Prostate gland (tissue), 2 donors: Measurements from ENCODE around the gene NPEPL1. TPM values are rescaled to one million over a fixed set of nuclear protein-coding genes. Genes with fewer than 3 reads are reported as not detected.

Source experiments
- DNase-seq: peaks from one replicate; pipeline ENCODE4 v3.0.0-alpha.2; 2019; ENCODE audit warnings: low spot score
- H3K27ac ChIP-seq, 2 donors: fragments of 200-600 bp; sonication (generic); 2 replicates each; pipeline ENCODE4 v1.5.1; 2017 to 2019
- H3K27me3 ChIP-seq: fragments of 200-600 bp; sonication (generic); replicated peaks from 2 replicates; pipeline ENCODE4 v1.5.1; 2019; ENCODE audit not compliant: insufficient read depth
- H3K36me3 ChIP-seq, 2 donors: fragments of 200-600 bp; sonication (generic); 1 replicate in 1 of 2; 2 replicates in 1 of 2; pipeline versions ENCODE4 v1.5.1 to v1.8.1; 2017 to 2019
- H3K4me1 ChIP-seq: fragments of 200-600 bp; sonication (generic); replicated peaks from 2 replicates; pipeline ENCODE4 v1.5.1; 2019
- H3K4me3 ChIP-seq, 2 donors: fragments of 200-600 bp; sonication (generic); 2 replicates each; pipeline ENCODE4 v1.5.1; 2017 to 2019
- H3K9me3 ChIP-seq: fragments of 200-600 bp; sonication (generic); 2 replicates; pipeline ENCODE4 v1.5.1; 2017
- CTCF ChIP-seq, 4 experiments: fragments of 200-600 bp in 2 of 4; fragments of 450-650 bp in 2 of 4; sonication (generic) in 2 of 4; IDR thresholded peaks; 1 replicate in 3 of 4; 2 replicates in 1 of 4; pipeline ENCODE4 v1.5.1; 2016 to 2019; ENCODE audit warnings: antibody characterized with exemption in 4 of 4, mild to moderate bottlenecking in 2 of 4, moderate library complexity in 2 of 4
- POLR2A ChIP-seq: fragments of 450-650 bp; IDR thresholded peaks from one replicate; pipeline ENCODE4 v1.6.1; 2016; ENCODE audit warnings: antibody characterized with exemption, mild to moderate bottlenecking
- POLR2AphosphoS5 ChIP-seq: sonication (generic); formaldehyde crosslinking; IDR thresholded peaks from one replicate; pipeline ENCODE4 v1.6.1; 2017; ENCODE audit warnings: antibody characterized with exemption
- WGBS: methylation state at CpG from one replicate; pipeline ENCODE4 v1.1.5; 2018; 5-methylcytosine and 5-hydroxymethylcytosine counted together
- intact Hi-C: fragments of 100-400 bp; cut with DNase I; formaldehyde crosslinking; loops from one replicate; pipeline ENCODE4 v1.14.2; 2022
- total RNA-seq, 2 donors: library from RNA; depleted of rRNA; stranded (reverse); fragments of >200 nt; gene quantifications; one replicate each; pipeline ENCODE4 v1.1.0, GENCODE V29; 2016

The NPEPL1 gene
- total RNA-seq, 2 donors from 2014 or later: 25.7 to 63.1 TPM

DNA sequence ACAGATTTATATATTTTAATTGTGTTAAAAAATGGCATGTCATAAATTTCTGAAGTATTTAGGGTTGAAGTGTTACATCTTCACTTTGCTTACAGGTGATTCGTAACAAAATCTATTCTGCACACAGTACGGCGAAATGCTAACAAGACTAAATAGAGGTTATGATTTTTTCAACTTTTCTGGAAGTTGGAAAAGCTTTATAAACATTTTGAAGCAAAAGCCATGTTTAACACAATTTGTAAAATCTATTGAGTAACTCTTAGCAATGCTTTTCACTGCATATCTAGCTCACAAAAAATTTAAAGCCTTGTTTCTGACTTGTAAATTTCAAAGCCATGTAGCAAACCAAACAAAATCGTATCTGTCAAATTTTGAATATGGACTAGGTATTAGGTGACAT is 38.3 kb upstream of the NPEPL1 start:
- 73% methylated on average over 4 of the region's 4 CpGs for WGBS
- no peak for TF ChIP-seq POLR2A
- no peak for TF ChIP-seq CTCF (IDR thresholded peaks at IDR 0.05)
- TF ChIP-seq POLR2AphosphoS5: no peak
- no peak for DNase-seq
- Histone ChIP-seq H3K4me3 (no peak overlapping the region), H3K36me3 (no peaks in the 10 kb centered on the region), H3K4me1 (peaks cover 19% of the 10 kb centered on the region), H3K27ac (no peak overlapping the region), H3K27me3 (no peaks in the 10 kb centered on the region), H3K9me3 (no peaks in the 10 kb centered on the region)
- intact Hi-C loops: loop anchor here (5.0 kb wide), 2 partner anchors 172 to 417 kb away; no protein-coding TSS in a partner anchor

GRCh38 chr20:58655328-58656107 is 37.1 kb upstream of the NPEPL1 start:
- Histone ChIP-seq H3K4me3 (no peak overlapping the region), H3K27ac (no peak overlapping the region), H3K4me1 (peaks cover 21% of the 10 kb centered on the region), H3K27me3 (no peaks in the 10 kb centered on the region), H3K9me3 (no peaks in the 10 kb centered on the region), H3K36me3 (no peaks in the 10 kb centered on the region)
- TF ChIP-seq CTCF (IDR thresholded peaks at IDR 0.05) (no peak), POLR2A (no peak), POLR2AphosphoS5 (no peak)
- DNase-seq: no peak
- 60% methylated on average over 6 of the region's 6 CpGs for WGBS
- intact Hi-C loops: no loop called here

DNA sequence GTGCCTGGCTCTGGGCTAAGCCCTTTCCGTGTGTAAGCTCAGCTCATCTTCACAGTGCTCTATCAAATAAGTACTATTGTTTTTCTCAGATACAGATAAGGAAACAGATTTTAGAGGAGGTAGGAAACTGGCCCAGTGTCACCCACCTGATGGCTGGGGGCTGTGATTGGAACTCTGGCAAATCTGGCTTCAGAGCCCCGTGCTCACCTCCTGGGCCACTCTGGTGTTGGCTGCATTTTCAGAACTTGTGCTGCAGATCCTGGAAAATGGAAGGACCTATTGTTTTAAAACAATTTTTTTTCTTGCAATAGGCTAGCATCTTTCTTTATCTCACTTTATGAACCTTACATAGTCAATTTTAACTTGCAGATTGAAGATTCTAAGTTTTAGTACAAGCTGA is 35.8 kb upstream of the NPEPL1 start:
- no peak for DNase-seq
- Histone ChIP-seq H3K27me3 (no peaks in the 10 kb centered on the region), H3K27ac (no peak overlapping the region), H3K9me3 (no peaks in the 10 kb centered on the region), H3K4me1 (peaks cover 21% of the 10 kb centered on the region), H3K36me3 (no peaks in the 10 kb centered on the region), H3K4me3 (no peak overlapping the region)
- TF ChIP-seq POLR2A (no peak), CTCF (IDR thresholded peaks at IDR 0.05) (no peak), POLR2AphosphoS5 (no peak)
- intact Hi-C loops: no loop called here
- WGBS: 20% methylated on average over 2 of the region's 2 CpGs

DNA sequence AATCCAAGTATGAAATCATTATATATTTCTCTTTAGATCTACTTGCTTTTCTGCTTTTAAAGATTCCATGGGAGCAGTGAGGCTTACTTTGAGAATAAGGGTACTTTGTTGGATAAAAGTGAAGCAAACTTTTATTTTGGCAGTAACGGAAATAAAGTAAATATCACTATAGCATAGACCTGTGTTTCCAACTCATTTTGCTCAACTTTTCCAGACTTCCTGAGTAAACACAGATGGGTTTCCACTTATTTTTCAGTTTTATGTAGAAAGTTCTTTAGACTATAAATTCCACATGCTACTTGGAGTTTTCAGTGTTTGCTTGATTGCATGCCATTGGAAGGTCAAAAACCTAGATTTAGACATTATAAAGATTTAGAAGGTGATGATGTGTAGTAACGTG is 35.3 kb upstream of the NPEPL1 start:
- no peaks in the 10 kb centered on the region for H3K36me3 ChIP-seq
- H3K4me3 ChIP-seq: no peak overlapping the region
- peaks cover 21% of the 10 kb centered on the region for H3K4me1 ChIP-seq
- H3K9me3 ChIP-seq: no peaks in the 10 kb centered on the region
- TF ChIP-seq POLR2AphosphoS5 (no peak), POLR2A (no peak), CTCF (IDR thresholded peaks at IDR 0.05) (no peak)
- 58% methylated on average over 2 of the region's 2 CpGs for WGBS
- H3K27ac ChIP-seq: no peak overlapping the region
- intact Hi-C loops: no loop called here
- H3K27me3 ChIP-seq: no peaks in the 10 kb centered on the region
- no peak for DNase-seq

- Histone ChIP-seq H3K27ac (no peak overlapping the region), H3K27me3 (no peaks in the 10 kb centered on the region), H3K9me3 (no peaks in the 10 kb centered on the region), H3K4me3 (no peak overlapping the region), H3K36me3 (no peaks in the 10 kb centered on the region), H3K4me1 (peaks cover 18% of the 10 kb centered on the region)
- DNase-seq: no peak
- intact Hi-C loops: no loop called here
- TF ChIP-seq CTCF (IDR thresholded peaks at IDR 0.05) (no peak), POLR2AphosphoS5 (no peak), POLR2A (no peak)
- 46% methylated on average over 4 of the region's 4 CpGs for whole genome bisulfite sequencing
These were observed 34.6 kb upstream of the NPEPL1 start for GRCh38 chr20:58657986-58658385.
